ENCODE measurements around the gene CCDC124.

- TF ChIP-seq CTCF (optimal IDR thresholded peaks at IDR 0.05 in 1 of 3, IDR thresholded peaks at IDR 0.05 in 1 of 3, conservative IDR thresholded peaks at IDR 0.05 in 1 of 3; ENCODE audit: extremely low read depth in 1 of 3, insufficient read depth in 2 of 3, low read length in 3 of 3): no peak
- no peak for TF ChIP-seq EZH2 (IDR thresholded peaks at IDR 0.05; ENCODE audit: low read length)
Measured at GRCh38 chr19:17977488-17977887, 44.7 kb downstream of the CCDC124 start.
